DND-41 (cell line): ENCODE data around the gene LY86.

Source experiments
- ATAC-seq: fragments of 200-7000 bp; cut with Tn5 transposase; 3 replicates; pipeline ENCODE4 v1.9.1; 2021; ENCODE audit warnings: low read depth; ENCODE audit not compliant: insufficient read depth
- DNase-seq: peaks from one replicate; pipeline ENCODE4 v3.0.0-alpha.2; 2020
- H2AFZ ChIP-seq: 2 replicates; pipeline ENCODE4 v1.6.0; 2012; ENCODE audit warnings: low read depth, low read length
- H3K27ac ChIP-seq: 2 replicates; pipeline ENCODE4 v1.5.1; 2012; ENCODE audit warnings: low read length, inconsistent platforms
- H3K27me3 ChIP-seq: fragments of 200-600 bp; sonication (generic); 2 replicates; pipeline ENCODE4 v1.6.0; 2012; ENCODE audit warnings: low read length, mild to moderate bottlenecking, inconsistent platforms; ENCODE audit not compliant: insufficient read depth, poor library complexity
- H3K36me3 ChIP-seq: 2 replicates; pipeline ENCODE4 v1.5.1; 2012; ENCODE audit warnings: low read length, inconsistent platforms; ENCODE audit not compliant: insufficient read depth
- H3K4me1 ChIP-seq: 2 replicates; pipeline ENCODE4 v1.5.1; 2012; ENCODE audit warnings: mild to moderate bottlenecking, low read length; ENCODE audit not compliant: insufficient read depth
- H3K4me2 ChIP-seq: 2 replicates; pipeline ENCODE4 v1.6.0; 2012; ENCODE audit warnings: mild to moderate bottlenecking, moderate library complexity, low read length, inconsistent platforms; ENCODE audit not compliant: insufficient read depth
- H3K4me3 ChIP-seq, 2 experiments: fragments of 200-600 bp in 1 of 2; shearing (Covaris generic) in 1 of 2; 2 replicates each; pipeline ENCODE4 v1.5.1; 2012 to 2016; ENCODE audit warnings: inconsistent platforms in 2 of 2, low read length in 2 of 2, mild to moderate bottlenecking in 2 of 2, low read depth in 1 of 2, moderate library complexity in 1 of 2
- H3K79me2 ChIP-seq: 2 replicates; pipeline ENCODE4 v1.6.0; 2012; ENCODE audit warnings: low read length, inconsistent platforms; ENCODE audit not compliant: insufficient read depth
- H3K9ac ChIP-seq: 2 replicates; pipeline ENCODE4 v1.6.0; 2012; ENCODE audit warnings: low read depth, mild to moderate bottlenecking, inconsistent platforms, low read length, moderate library complexity
- H3K9me3 ChIP-seq: 2 replicates; pipeline ENCODE4 v1.5.1; 2012; ENCODE audit warnings: low read length, moderate library complexity, mild to moderate bottlenecking, inconsistent platforms; ENCODE audit not compliant: insufficient read depth, severe bottlenecking
- H4K20me1 ChIP-seq: 2 replicates; pipeline ENCODE4 v1.6.0; 2012; ENCODE audit warnings: low read length; ENCODE audit not compliant: insufficient read depth
- EZH2 ChIP-seq: IDR thresholded peaks from 3 replicates; pipeline ENCODE4 v1.6.1; 2012; ENCODE audit warnings: borderline replicate concordance, low read depth, mild to moderate bottlenecking, moderate library complexity, low read length, inconsistent platforms; ENCODE audit not compliant: severe bottlenecking
- TF ChIP-seq, protein P1 (sequence below): IDR thresholded peaks from 2 replicates; pipeline ENCODE4 v1.5.1; 2012; ENCODE audit warnings: borderline replicate concordance, low read length, moderate library complexity, mild to moderate bottlenecking; ENCODE audit not compliant: poor library complexity, severe bottlenecking; ENCODE audit errors: extremely low read depth

Gene LY86

GRCh38 chr6:6635869-6636268, 47.3 kb downstream of the LY86 start:
- DNase-seq (no peak), ATAC-seq (no peak)
- Histone ChIP-seq H3K79me2 (no peaks in the 10 kb centered on the region), H3K27me3 (no peaks in the 10 kb centered on the region), H3K9me3 (no peaks in the 10 kb centered on the region), H3K4me3 (no peak overlapping the region), H3K9ac (no peak overlapping the region), H4K20me1 (no peaks in the 10 kb centered on the region), H3K4me2 (no peak overlapping the region), H3K27ac (no peak overlapping the region), H3K4me1 (peaks cover 4% of the 10 kb centered on the region; the same call in 1 of the 2 replicates), H3K36me3 (no peaks in the 10 kb centered on the region), H2AFZ (no peak overlapping the region)
- TF ChIP-seq, protein P1, sequence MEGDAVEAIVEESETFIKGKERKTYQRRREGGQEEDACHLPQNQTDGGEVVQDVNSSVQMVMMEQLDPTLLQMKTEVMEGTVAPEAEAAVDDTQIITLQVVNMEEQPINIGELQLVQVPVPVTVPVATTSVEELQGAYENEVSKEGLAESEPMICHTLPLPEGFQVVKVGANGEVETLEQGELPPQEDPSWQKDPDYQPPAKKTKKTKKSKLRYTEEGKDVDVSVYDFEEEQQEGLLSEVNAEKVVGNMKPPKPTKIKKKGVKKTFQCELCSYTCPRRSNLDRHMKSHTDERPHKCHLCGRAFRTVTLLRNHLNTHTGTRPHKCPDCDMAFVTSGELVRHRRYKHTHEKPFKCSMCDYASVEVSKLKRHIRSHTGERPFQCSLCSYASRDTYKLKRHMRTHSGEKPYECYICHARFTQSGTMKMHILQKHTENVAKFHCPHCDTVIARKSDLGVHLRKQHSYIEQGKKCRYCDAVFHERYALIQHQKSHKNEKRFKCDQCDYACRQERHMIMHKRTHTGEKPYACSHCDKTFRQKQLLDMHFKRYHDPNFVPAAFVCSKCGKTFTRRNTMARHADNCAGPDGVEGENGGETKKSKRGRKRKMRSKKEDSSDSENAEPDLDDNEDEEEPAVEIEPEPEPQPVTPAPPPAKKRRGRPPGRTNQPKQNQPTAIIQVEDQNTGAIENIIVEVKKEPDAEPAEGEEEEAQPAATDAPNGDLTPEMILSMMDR = no peak
- no peak for TF ChIP-seq EZH2

DNA sequence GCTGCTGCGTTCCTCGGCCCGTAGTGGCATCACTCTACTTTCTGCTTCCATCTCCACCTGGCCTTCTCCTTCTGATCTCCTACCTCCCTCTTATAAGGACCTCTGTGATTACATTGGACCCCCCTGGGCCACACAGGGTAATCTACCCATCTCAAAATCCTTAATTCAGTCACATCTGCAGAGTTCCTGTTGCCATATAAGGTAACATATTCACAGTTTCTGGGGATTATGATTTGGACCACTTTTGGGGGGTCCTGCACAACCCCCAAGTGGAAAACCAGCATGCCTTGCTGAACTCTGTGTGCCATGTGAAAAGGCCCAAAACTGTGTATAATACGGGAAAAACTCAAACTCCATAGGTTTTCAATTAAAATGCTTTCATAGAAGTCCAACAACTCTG, 51.1 kb downstream of the LY86 start:
- no peak overlapping the region for H3K9ac ChIP-seq
- no peak for ATAC-seq
- H3K4me1 ChIP-seq = no peaks in the 10 kb centered on the region
- TF ChIP-seq, protein P1 = no peak
- no peak for TF ChIP-seq EZH2
- no peak overlapping the region for H3K4me3 ChIP-seq
- H3K27me3 ChIP-seq = no peaks in the 10 kb centered on the region
- no peak overlapping the region for H3K27ac ChIP-seq
- H3K36me3 ChIP-seq = no peaks in the 10 kb centered on the region
- no peak overlapping the region for H3K4me2 ChIP-seq
- no peak overlapping the region for H2AFZ ChIP-seq
- H3K9me3 ChIP-seq = no peaks in the 10 kb centered on the region
- H3K79me2 ChIP-seq = no peaks in the 10 kb centered on the region
- H4K20me1 ChIP-seq = no peaks in the 10 kb centered on the region
- DNase-seq = no peak

GRCh38 chr6:6640926-6641325, 52.4 kb downstream of the LY86 start:
- no peaks in the 10 kb centered on the region for H3K27me3 ChIP-seq
- H3K4me3 ChIP-seq = no peak overlapping the region
- TF ChIP-seq EZH2 = no peak
- TF ChIP-seq, protein P1 = no peak
- H2AFZ ChIP-seq = no peak overlapping the region
- DNase-seq (no peak), ATAC-seq (no peak)
- H4K20me1 ChIP-seq = no peaks in the 10 kb centered on the region
- H3K9me3 ChIP-seq = no peaks in the 10 kb centered on the region
- no peaks in the 10 kb centered on the region for H3K4me1 ChIP-seq
- H3K9ac ChIP-seq = no peak overlapping the region
- no peaks in the 10 kb centered on the region for H3K79me2 ChIP-seq
- H3K27ac ChIP-seq = no peak overlapping the region
- H3K36me3 ChIP-seq = no peaks in the 10 kb centered on the region
- no peak overlapping the region for H3K4me2 ChIP-seq

- no peak overlapping the region for H3K4me2 ChIP-seq
- H3K4me3 ChIP-seq = no peak overlapping the region
- H3K27ac ChIP-seq = no peak overlapping the region
- H2AFZ ChIP-seq = no peak overlapping the region
- ATAC-seq (no peak), DNase-seq (no peak)
- no peaks in the 10 kb centered on the region for H3K4me1 ChIP-seq
- H4K20me1 ChIP-seq = no peaks in the 10 kb centered on the region
- no peaks in the 10 kb centered on the region for H3K27me3 ChIP-seq
- H3K9me3 ChIP-seq = no peaks in the 10 kb centered on the region
- H3K79me2 ChIP-seq = no peaks in the 10 kb centered on the region
- no peak overlapping the region for H3K9ac ChIP-seq
- H3K36me3 ChIP-seq = no peaks in the 10 kb centered on the region
- TF ChIP-seq, protein P1 = no peak
- no peak for TF ChIP-seq EZH2
These were observed 54.9 kb downstream of the LY86 start for GRCh38 chr6:6643398-6643797.
